NCI-H2081 (cell line): ENCODE results near the gene AP2B1.
"Not testable (repeated sequence)": the region's sequence is repeated elsewhere in the genome, so short reads cannot be mapped to it uniquely, and the experiment has no call there.

Source experiments
- DNase-seq, 2 experiments: peaks; one replicate each; lab custom pipeline; 2025; lab: John Stamatoyannopoulos, UW

The AP2B1 gene

DNA sequence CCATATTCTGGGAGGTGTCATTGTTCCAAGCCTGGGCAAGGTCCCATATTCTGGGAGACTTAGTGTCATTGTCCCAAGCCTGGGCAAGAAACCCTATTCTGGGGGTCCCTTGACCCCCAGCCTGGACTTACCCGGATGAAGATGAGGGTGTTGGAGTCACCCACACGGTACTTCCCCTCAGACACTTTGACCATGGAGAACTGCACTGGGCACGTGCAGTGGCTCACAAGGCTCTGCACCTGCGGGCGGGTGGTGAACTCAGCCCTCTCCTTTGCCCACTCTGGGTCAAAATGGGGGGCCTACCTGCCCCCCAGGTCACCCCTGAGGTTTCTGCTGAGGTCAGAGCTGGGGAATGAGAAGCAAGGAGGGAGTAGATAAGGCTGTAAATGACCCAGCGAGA, 161.9 kb downstream of the AP2B1 start:
- DNase-seq = no peak

DNA sequence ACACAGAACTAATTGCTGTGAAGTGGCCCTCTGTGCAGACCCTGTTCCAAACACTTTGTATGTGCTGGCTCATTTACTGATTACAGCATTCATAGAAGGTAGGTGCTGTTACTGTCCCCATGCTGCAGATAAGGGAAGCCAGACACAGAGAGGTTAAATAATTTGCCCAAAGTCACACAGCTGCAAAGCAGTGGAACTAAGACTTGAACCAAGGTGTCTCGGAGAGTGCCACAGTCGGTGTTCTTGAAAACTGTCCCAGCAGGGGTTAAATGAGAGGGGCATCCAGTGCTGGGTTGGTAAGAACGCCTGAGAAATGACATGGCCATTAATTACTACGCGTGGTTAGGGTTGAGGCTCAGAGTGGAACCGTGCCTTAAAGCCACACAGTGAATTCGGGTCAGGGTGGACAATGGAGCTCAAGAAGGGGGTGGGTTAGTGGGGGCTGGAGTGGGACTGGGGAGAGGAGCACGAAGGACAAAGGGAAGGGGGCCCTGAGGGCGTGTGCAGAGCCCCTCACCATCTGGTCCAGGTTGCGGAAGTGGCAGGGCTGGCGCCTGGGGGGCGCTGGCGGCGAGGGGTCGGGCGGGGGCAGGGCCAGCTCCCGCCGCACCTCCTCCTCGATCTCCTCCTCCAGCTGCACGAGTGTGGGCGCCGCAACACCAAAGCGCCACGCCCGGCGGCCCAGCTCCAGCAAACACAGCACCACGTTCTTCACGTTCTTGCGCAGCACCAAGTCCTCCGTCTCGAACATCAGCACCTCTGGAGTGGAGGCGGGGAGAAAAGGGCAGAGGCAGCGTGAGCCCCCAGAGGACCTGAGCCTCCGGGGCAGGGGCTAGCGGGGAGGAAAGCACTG, 162.7 kb downstream of the AP2B1 start:
- no peak for DNase-seq

DNA sequence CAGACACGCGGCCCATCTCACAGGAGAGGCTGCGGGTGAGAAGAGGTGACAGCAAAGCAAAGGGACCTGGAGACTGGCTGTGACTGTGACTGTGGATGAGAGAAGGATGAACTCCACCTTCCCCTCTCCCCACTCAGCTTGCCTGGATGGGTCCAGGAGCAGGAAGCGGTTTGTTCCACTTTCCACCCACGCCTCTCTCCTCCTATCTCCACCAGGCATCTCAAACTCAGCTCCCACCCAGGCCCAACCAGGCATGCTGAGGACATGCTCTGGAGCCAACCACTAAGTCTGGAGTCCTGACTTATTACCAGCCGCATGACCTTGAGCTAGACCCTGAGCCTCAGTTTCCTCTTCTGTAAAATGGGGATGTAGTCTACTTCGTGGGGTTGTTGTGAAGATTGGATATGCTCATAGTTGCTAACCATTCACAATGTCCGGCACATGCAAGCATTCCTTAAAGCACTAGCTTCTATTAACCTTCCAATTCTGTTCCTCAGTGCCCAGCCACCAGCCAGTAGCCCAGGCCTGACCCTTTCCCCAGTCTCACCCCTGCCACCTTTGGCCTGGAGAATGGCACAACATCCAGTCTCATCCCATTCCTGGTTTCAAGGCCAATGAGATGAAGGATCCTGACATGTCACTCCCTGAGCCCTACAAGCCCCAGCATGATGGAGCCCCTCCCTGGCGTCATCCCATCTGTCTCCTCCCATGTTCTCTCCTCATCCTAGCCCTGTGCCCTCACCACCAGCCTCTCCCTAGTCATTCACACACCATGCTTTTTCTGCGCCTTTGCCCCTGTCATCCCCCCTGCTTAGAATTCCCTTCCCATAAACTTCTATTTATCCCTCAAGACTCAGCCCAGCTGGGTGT, 163.6 kb downstream of the AP2B1 start:
- no peak for DNase-seq

DNA sequence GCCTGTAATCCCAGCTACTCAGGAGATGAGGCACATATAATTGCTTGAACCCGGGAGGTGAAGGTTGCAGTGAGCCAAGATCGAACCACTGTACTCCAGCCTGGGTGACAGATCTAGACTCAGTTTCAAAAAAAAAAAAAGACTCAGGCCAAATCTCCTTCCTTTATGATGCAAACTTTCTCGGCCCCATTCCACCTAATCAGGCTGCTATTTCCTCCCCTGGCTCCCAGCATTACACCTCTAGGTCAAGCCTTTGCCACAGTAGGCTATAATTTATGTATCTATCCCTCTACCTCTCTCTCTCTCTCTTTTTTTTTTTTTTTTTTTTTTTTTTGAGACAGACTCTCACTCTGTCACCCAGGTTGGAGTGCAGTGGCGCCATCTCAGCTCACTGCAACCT, 164.4 kb downstream of the AP2B1 start:
- DNase-seq = not testable (repeated sequence)

- peak in 1 of 2 experiments; percentile 20 for DNase-seq
These were observed 165.3 kb downstream of the AP2B1 start for GRCh38 chr17:35752471-35752870.

DNA sequence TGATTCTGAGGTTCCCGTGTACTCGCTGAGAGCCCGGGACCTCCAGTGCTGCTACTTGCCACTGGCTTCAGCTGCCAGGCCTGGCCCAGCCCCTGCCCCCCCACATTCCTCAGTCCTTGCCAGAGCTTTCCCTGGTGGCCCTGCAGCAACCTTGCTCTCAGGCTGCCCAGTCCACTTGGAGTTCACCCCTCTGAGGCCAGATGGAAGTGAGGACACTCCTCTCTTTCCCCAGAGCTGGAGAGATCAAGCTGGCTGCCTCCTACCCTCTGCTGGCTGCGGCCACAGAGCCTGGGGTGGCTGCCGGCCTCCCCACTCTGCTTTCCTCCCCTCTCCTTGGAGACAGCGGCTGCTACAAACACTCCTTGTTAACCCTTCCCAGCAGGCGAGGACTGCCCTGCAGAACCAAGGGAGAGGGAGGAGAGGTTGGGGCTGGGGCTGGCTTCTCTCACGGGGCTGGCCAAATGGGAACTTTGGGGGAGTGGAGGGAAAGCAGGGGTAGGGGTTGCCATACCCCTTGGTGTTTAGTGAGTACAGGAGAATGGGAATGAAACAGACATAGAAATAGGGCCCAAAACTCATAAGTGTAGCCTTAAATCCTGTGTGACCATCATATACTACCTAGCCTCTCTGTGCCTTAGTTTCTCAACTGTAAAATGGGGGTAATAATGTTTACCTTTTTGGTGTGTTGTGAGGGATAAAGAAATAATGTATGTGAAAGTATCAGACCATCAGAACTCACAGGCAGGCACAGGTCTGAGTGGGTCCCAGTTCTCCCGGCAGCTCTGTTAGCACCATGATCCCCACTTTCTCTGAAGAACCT, 166.0 kb downstream of the AP2B1 start, which contains the start of gene GAS2L2:
Gene GAS2L2 (minus strand): TSS at position 295 of the 820 bp plus-strand sequence. CDS start 389 bp downstream, outside the sequence.
- no peak for DNase-seq

DNA sequence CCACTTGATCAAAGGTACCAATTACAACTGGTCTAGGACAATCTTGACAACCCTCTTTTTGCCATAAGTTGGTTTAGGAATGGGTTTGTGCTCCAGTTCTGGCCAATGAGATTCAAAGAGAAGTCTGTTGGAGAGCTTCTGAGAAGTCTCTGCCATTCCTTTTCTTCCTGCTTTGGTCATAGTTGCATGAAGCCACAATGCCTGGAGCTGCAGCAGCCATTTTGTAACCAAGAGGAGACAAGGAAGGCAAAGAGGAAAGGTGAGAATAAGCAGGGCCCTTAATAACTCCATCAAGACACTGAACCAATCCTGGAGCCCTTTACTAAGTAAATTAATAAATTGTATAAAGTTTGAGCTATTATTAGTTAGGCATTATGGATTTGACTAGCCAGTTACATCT, 170.1 kb downstream of the AP2B1 start:
- DNase-seq = no peak

- DNase-seq = no peak
These were observed 173.5 kb downstream of the AP2B1 start, which contains the start of gene C17orf50 for GRCh38 chr17:35760587-35760986. TSS of gene C17orf50 (plus strand) at chr17:35760887. CDS start at chr17:35760942, 55 bp downstream.

DNA sequence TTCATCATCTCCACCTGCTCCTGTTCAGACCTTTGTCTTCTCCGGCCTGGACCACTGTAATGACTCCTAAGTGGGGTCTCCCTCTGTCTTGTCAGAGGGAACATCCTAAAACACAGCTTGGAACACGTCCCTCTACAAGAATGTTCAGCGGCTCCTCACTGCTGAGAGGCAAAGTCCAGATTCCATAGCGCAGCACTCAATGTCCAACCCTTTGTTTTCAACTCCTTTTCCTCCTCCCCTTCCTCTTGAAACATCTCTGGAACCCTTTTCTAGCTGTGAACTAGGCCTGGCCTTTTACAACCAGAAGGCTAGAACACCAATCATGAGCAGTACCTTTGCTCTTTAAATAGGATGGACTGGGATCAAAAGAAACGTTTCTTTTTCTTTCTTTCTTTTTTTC, 174.5 kb downstream of the AP2B1 start:
- DNase-seq = no peak

DNA sequence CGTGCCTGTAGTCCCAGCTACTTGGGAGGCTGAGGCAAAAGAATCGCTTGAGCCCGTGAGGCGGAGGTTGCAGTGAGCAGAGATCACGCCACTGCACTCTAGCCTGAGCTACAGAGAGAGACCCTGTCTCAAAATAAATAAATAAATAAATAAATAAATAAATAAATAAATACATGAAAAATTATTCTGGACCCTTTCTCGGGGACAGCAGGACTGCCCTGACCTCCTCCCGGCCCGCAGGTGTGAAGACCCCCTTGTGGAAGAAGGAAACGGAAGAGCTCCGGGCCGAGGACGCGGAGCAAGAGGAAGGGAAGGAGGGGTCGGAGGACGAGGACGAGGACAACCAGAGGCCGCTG, 176.6 kb downstream of the AP2B1 start:
- no peak for DNase-seq

GRCh38 chr17:35764123-35764991, 177.2 kb downstream of the AP2B1 start:
- DNase-seq = peak; percentile 93 to 95

DNA sequence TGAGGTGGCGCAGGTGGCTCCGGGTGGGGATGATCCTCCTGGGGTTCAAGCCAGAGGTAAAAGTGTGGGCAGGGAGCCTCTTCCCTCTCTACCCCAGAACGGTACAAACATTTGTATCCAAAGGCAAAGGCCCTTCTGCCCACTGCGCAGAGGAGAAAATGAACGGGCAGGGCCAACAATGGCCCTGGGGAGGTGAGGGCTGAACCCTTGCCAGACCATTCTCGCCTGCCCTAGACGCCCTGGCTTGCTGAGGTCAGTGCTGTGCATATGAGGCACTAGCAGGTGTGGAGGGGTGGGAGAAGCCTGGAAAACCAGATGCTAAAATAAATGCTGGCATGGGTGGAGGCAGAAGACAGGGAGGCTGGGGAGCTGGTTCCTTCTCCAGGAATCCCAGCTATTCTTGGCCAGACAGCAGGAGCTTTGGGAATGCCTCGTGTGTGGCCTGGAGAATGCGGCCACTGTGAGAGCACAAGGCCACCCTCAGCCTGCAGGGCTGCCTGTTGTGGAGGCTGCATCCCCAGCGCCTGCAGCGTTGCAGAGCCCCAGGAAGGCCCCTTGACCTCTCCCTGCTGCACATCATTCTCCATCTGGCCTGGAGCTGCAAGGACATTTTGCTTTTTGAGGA, 178.1 kb downstream of the AP2B1 start:
- no peak for DNase-seq

GRCh38 chr17:35765756-35766488, 178.8 kb downstream of the AP2B1 start:
- no peak for DNase-seq

GRCh38 chr17:35766489-35766877, 179.4 kb downstream of the AP2B1 start:
- DNase-seq = no peak

GRCh38 chr17:35766903-35767510, 179.9 kb downstream of the AP2B1 start:
- DNase-seq = no peak

- no peak for DNase-seq
These were observed 181.7 kb downstream of the AP2B1 start for GRCh38 chr17:35768797-35769196.

- DNase-seq = no peak
These were observed 182.9 kb downstream of the AP2B1 start for GRCh38 chr17:35769895-35770486.

DNA sequence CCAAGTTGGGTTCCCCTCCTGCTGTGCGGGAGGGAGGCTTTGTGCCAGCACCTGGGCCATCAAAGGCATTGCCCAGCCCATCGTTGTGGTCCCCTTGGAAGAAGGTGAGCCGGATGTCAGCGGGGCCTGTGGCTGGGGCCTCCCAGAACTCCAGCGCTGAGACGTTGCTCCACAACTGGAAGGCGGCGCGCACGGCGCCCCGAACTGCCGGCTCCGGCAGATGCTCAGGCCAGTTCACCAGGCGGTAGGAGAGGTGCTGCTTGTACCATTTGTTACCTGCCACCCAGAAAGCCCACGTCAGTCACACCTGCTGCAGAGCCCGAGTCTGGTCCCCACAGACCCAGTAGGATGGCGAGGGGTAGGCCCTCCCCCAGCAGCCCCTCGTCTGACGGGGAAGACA, 186.0 kb downstream of the AP2B1 start:
- DNase-seq = no peak
